ENCODE measurements around the gene TNK1. TPM values are rescaled to one million over a fixed set of nuclear protein-coding genes. Genes with fewer than 3 reads are reported as not detected.

The TNK1 gene
- polyA plus RNA-seq, 1 of the 3 experiments (the other 2 are of a cell fraction), result 0.64 TPM

- no peak for DNase-seq
- TF ChIP-seq NRF1 (IDR thresholded peaks at IDR 0.05; ENCODE audit: low read depth, low read length), result no peak
- TF ChIP-seq SMC3 (IDR thresholded peaks at IDR 0.05; ENCODE audit: low read depth, low read length), result no peak
- TF ChIP-seq GABPA (IDR thresholded peaks at IDR 0.05; ENCODE audit: low read depth), result no peak
- TF ChIP-seq REST (IDR thresholded peaks at IDR 0.05; ENCODE audit: low read depth, low read length), result no peak
- TF ChIP-seq MXI1 (IDR thresholded peaks at IDR 0.05; ENCODE audit: low read depth, low read length), result no peak
- no peak for TF ChIP-seq USF1 (IDR thresholded peaks at IDR 0.05; ENCODE audit: borderline replicate concordance, low read depth)
- TF ChIP-seq POLR2AphosphoS5 (IDR thresholded peaks at IDR 0.05; ENCODE audit: low read depth, low read length), result no peak
- TF ChIP-seq ELF1 (IDR thresholded peaks at IDR 0.05), result no peak
- no peak for TF ChIP-seq SIN3A (IDR thresholded peaks at IDR 0.05; ENCODE audit: borderline replicate concordance, low read depth, low read length)
- TF ChIP-seq JUND (IDR thresholded peaks at IDR 0.05), result no peak
- no peak for TF ChIP-seq RCOR1 (IDR thresholded peaks at IDR 0.05; ENCODE audit: low read length)
- no peak for TF ChIP-seq TCF12 (IDR thresholded peaks at IDR 0.05)
- no peak for TF ChIP-seq FOSL2 (IDR thresholded peaks at IDR 0.05; ENCODE audit: borderline replicate concordance, low read depth)
- no peak for TF ChIP-seq TEAD4 (IDR thresholded peaks at IDR 0.05; ENCODE audit: borderline replicate concordance, insufficient read depth)
- TF ChIP-seq RXRA (IDR thresholded peaks at IDR 0.05; ENCODE audit: borderline replicate concordance, low read depth), result no peak
- no peak for TF ChIP-seq CHD2 (IDR thresholded peaks at IDR 0.05; ENCODE audit: low read length, partially characterized antibody)
- no peak for TF ChIP-seq ZBTB33 (IDR thresholded peaks at IDR 0.05; ENCODE audit: borderline replicate concordance, low read depth)
- POLR2A ChIA-PET, result interaction anchor here (0.6 to 0.8 kb wide), 2 partner anchors 17 to 115 kb away, joined by 4 to 6 read pairs; partner anchors contain the start of gene TMEM256
Measured at GRCh38 chr17:7421186-7421585, 40.3 kb downstream of the TNK1 start.

More at GRCh38 chr17:7421186-7421585, 40.3 kb downstream of the TNK1 start:
- Histone ChIP-seq H3K27me3 (ENCODE audit: insufficient read depth) (no peaks in the 10 kb centered on the region), H3K27ac (ENCODE audit: low read depth in 2 of 2, low read length in 1 of 2) (no peak overlapping the region), H3K4me1 (ENCODE audit: control insufficient read depth in 1 of 2, insufficient read depth in 2 of 2, low read depth in 1 of 2, low read length in 1 of 2) (no peaks in the 10 kb centered on the region; a peak in 1 of 4 replicates), H3K79me2 (ENCODE audit: insufficient read depth) (no peaks in the 10 kb centered on the region), H2AFZ (ENCODE audit: low read depth) (no peak overlapping the region), H3K4me2 (no peak overlapping the region), H4K20me1 (ENCODE audit: insufficient read depth) (no peaks in the 10 kb centered on the region), H3K9me2 (no peaks in the 10 kb centered on the region), H3K9me3 (no peaks in the 10 kb centered on the region), H3F3A (replicated peaks; ENCODE audit: insufficient read depth) (no peaks in the 10 kb centered on the region), H3K4me3 (ENCODE audit: low read depth in 2 of 2, low read length in 1 of 2) (no peak overlapping the region), H3K9ac (no peak overlapping the region), H3K36me3 (replicated peaks in 1 of 2; ENCODE audit: control insufficient read depth in 1 of 2, insufficient read depth in 2 of 2, low read length in 1 of 2) (peaks cover 0 to 12% of the 10 kb centered on the region in 2 experiments)
- CTCF ChIA-PET, result interaction anchor here (1.2 to 1.4 kb wide), 3 partner anchors 11 to 18 kb away, joined by 3 to 6 read pairs (median 5); partner anchors contain the start of gene FGF11
- WGBS (ENCODE audit: low lambda C conversion rate), result 98% methylated on average over 16 of the region's 16 CpGs
